Neural cell (in vitro differentiated cells): Measurements from ENCODE around the gene ASMT. TPM values are rescaled to one million over a fixed set of nuclear protein-coding genes. Genes with fewer than 3 reads are reported as not detected.

ENCODE experiments used
- H2AFZ ChIP-seq: fragments of 200-600, 300-800 bp; sonication (generic), shearing (Covaris generic); 2 replicates; pipeline ENCODE4 v1.6.0; 2014; ENCODE audit warnings: low read depth, mild to moderate bottlenecking, antibody characterized with exemption, low read length, moderate library complexity
- H3F3A ChIP-seq: fragments of 200-600 bp; shearing (Covaris generic); 2 replicates; pipeline ENCODE4 v1.6.1; 2016; ENCODE audit warnings: mild to moderate bottlenecking, moderate library complexity, mixed read lengths, antibody characterized with exemption, low read length; ENCODE audit not compliant: insufficient read depth, poor library complexity, severe bottlenecking
- H3K27ac ChIP-seq: fragments of 200-600, 300-800 bp; sonication (generic), shearing (Covaris generic); 2 replicates; pipeline ENCODE4 v1.5.1; 2014; ENCODE audit warnings: mild to moderate bottlenecking, low read length, moderate library complexity
- H3K27me3 ChIP-seq: fragments of 300-800, 200-600 bp; sonication (generic), shearing (Covaris generic); 2 replicates; pipeline ENCODE4 v1.6.0; 2014; ENCODE audit warnings: mild to moderate bottlenecking, low read depth, low read length, moderate library complexity; ENCODE audit not compliant: insufficient read depth
- H3K36me3 ChIP-seq: fragments of 300-800, 200-600 bp; sonication (generic), shearing (Covaris generic); 2 replicates; pipeline ENCODE4 v1.5.1; 2014; ENCODE audit warnings: mild to moderate bottlenecking, antibody characterized with exemption, low read length, moderate library complexity; ENCODE audit not compliant: insufficient read depth
- H3K4me2 ChIP-seq: fragments of 300-800, 200-600 bp; sonication (generic), shearing (Covaris generic); 2 replicates; pipeline ENCODE4 v1.6.0; 2014; ENCODE audit warnings: mild to moderate bottlenecking, low read length
- H3K4me3 ChIP-seq: fragments of 300-800, 200-600 bp; sonication (generic), shearing (Covaris generic); 2 replicates; pipeline ENCODE4 v1.5.1; 2014; ENCODE audit warnings: mild to moderate bottlenecking, low read length, moderate library complexity
- H3K79me2 ChIP-seq: fragments of 200-600 bp; shearing (Covaris generic); replicated peaks from 2 replicates; pipeline ENCODE4 v1.6.0; 2014; ENCODE audit warnings: mild to moderate bottlenecking, low read length, moderate library complexity; ENCODE audit not compliant: insufficient read depth
- H3K9ac ChIP-seq: fragments of 300-800, 200-600 bp; sonication (generic), shearing (Covaris generic); 2 replicates; pipeline ENCODE4 v1.6.1; 2016; ENCODE audit warnings: mild to moderate bottlenecking, low read length, mixed read lengths
- H3K9me2 ChIP-seq: fragments of 200-600 bp; shearing (Covaris generic); 2 replicates; pipeline ENCODE4 v1.6.1; 2016; ENCODE audit warnings: mild to moderate bottlenecking, low read length, mixed read lengths; ENCODE audit not compliant: insufficient read depth
- H3K9me3 ChIP-seq: fragments of 200-600, 300-800 bp; sonication (generic), shearing (Covaris generic); 2 replicates; pipeline ENCODE4 v1.6.1; 2016; ENCODE audit warnings: mild to moderate bottlenecking, mixed run types, low read length, moderate library complexity, mixed read lengths
- H4K20me1 ChIP-seq: fragments of 200-600 bp; shearing (Covaris generic); 2 replicates; pipeline ENCODE4 v1.6.1; 2016; ENCODE audit warnings: mild to moderate bottlenecking, mixed run types; ENCODE audit not compliant: insufficient read depth
- EP300 ChIP-seq: fragments of 450-650 bp; conservative IDR thresholded peaks from 2 replicates; pipeline ENCODE4 v1.6.1; 2014; ENCODE audit warnings: antibody characterized with exemption, mild to moderate bottlenecking, moderate library complexity; ENCODE audit not compliant: poor library complexity, severe bottlenecking
- EZH2 ChIP-seq: fragments of 200-600, 300-800 bp; shearing (Covaris generic), sonication (generic); IDR thresholded peaks from 2 replicates; pipeline ENCODE4 v1.6.1; 2014; ENCODE audit warnings: antibody characterized with exemption, low read length, borderline replicate concordance, mild to moderate bottlenecking; ENCODE audit not compliant: insufficient read depth, poor library complexity, severe bottlenecking
- MXI1 ChIP-seq: fragments of 450-650 bp; conservative IDR thresholded peaks from 2 replicates; pipeline ENCODE4 v1.6.1; 2014; ENCODE audit warnings: antibody characterized with exemption, mild to moderate bottlenecking; ENCODE audit not compliant: poor library complexity, severe bottlenecking
- POLR2AphosphoS5 ChIP-seq: IDR thresholded peaks from 2 replicates; pipeline ENCODE4 v1.6.1; 2012
- RAD21 ChIP-seq: fragments of 450-650 bp; conservative IDR thresholded peaks from 2 replicates; pipeline ENCODE4 v1.6.1; 2014; ENCODE audit warnings: antibody characterized with exemption, mild to moderate bottlenecking, moderate library complexity
- SMC3 ChIP-seq: fragments of 450-650 bp; conservative IDR thresholded peaks from 2 replicates; pipeline ENCODE4 v1.6.1; 2014; ENCODE audit warnings: antibody characterized with exemption, mild to moderate bottlenecking, moderate library complexity; ENCODE audit not compliant: poor library complexity
- TAF1 ChIP-seq: IDR thresholded peaks from 2 replicates; pipeline ENCODE4 v1.6.1; 2012; ENCODE audit warnings: low read depth
- polyA plus RNA-seq: library from polyadenylated mRNA; depleted of rRNA; stranded (reverse); fragments of >200 nt; gene quantifications from 2 replicates; pipeline ENCODE4 v1.2.3, GENCODE V29; 2014
- TF ChIP-seq, protein P1 (sequence below): IDR thresholded peaks from 2 replicates; pipeline ENCODE4 v1.6.1; 2012; ENCODE audit warnings: borderline replicate concordance
- TF ChIP-seq, protein P2 (sequence below): fragments of 450-650 bp; IDR thresholded peaks from 2 replicates; pipeline ENCODE4 v1.5.1; 2014; ENCODE audit warnings: antibody characterized with exemption, mild to moderate bottlenecking, moderate library complexity; ENCODE audit not compliant: poor library complexity, severe bottlenecking

Gene ASMT
- polyA plus RNA-seq, 1 donor from 2014 or later: 1.8 TPM

DNA sequence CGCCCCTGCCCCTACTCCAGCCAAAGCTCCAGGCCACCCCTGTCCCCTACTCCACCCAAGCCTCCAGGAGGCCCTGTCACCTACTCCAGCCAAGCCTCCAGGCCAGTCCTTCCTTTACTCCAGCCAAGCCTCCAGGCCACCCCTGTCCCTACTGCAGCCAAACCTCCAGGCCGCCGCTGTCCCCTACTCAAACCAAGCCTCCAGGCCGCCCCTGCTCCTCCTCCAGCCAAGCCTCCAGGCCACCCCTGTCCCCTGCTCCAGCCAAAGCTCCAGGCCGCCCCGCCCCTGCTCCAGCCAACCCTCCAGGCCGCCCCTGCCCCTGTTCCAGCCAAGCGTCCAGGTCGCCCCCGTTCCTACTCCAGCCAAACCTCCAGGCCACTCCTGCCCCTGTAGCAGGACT lies 5.1 kb upstream of the ASMT start:
- no peaks in the 10 kb centered on the region for H4K20me1 ChIP-seq
- TF ChIP-seq RAD21 (no peak), MXI1 (no peak), SMC3 (no peak), TAF1 (no peak), EP300 (no peak), EZH2 (no peak), POLR2AphosphoS5 (no peak)
- TF ChIP-seq, protein P1, sequence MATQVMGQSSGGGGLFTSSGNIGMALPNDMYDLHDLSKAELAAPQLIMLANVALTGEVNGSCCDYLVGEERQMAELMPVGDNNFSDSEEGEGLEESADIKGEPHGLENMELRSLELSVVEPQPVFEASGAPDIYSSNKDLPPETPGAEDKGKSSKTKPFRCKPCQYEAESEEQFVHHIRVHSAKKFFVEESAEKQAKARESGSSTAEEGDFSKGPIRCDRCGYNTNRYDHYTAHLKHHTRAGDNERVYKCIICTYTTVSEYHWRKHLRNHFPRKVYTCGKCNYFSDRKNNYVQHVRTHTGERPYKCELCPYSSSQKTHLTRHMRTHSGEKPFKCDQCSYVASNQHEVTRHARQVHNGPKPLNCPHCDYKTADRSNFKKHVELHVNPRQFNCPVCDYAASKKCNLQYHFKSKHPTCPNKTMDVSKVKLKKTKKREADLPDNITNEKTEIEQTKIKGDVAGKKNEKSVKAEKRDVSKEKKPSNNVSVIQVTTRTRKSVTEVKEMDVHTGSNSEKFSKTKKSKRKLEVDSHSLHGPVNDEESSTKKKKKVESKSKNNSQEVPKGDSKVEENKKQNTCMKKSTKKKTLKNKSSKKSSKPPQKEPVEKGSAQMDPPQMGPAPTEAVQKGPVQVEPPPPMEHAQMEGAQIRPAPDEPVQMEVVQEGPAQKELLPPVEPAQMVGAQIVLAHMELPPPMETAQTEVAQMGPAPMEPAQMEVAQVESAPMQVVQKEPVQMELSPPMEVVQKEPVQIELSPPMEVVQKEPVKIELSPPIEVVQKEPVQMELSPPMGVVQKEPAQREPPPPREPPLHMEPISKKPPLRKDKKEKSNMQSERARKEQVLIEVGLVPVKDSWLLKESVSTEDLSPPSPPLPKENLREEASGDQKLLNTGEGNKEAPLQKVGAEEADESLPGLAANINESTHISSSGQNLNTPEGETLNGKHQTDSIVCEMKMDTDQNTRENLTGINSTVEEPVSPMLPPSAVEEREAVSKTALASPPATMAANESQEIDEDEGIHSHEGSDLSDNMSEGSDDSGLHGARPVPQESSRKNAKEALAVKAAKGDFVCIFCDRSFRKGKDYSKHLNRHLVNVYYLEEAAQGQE: no peak
- TF ChIP-seq, protein P2, sequence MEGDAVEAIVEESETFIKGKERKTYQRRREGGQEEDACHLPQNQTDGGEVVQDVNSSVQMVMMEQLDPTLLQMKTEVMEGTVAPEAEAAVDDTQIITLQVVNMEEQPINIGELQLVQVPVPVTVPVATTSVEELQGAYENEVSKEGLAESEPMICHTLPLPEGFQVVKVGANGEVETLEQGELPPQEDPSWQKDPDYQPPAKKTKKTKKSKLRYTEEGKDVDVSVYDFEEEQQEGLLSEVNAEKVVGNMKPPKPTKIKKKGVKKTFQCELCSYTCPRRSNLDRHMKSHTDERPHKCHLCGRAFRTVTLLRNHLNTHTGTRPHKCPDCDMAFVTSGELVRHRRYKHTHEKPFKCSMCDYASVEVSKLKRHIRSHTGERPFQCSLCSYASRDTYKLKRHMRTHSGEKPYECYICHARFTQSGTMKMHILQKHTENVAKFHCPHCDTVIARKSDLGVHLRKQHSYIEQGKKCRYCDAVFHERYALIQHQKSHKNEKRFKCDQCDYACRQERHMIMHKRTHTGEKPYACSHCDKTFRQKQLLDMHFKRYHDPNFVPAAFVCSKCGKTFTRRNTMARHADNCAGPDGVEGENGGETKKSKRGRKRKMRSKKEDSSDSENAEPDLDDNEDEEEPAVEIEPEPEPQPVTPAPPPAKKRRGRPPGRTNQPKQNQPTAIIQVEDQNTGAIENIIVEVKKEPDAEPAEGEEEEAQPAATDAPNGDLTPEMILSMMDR: no peak
- H3K4me3 ChIP-seq: no peak overlapping the region
- no peak overlapping the region for H3K4me2 ChIP-seq
- no peaks in the 10 kb centered on the region for H3F3A ChIP-seq
- no peak overlapping the region for H2AFZ ChIP-seq
- no peak overlapping the region for H3K27ac ChIP-seq
- no peaks in the 10 kb centered on the region for H3K27me3 ChIP-seq
- no peaks in the 10 kb centered on the region for H3K36me3 ChIP-seq
- H3K9me3 ChIP-seq: no peaks in the 10 kb centered on the region
- no peaks in the 10 kb centered on the region for H3K79me2 ChIP-seq
- H3K9me2 ChIP-seq: no peaks in the 10 kb centered on the region
- H3K9ac ChIP-seq: no peak overlapping the region

DNA sequence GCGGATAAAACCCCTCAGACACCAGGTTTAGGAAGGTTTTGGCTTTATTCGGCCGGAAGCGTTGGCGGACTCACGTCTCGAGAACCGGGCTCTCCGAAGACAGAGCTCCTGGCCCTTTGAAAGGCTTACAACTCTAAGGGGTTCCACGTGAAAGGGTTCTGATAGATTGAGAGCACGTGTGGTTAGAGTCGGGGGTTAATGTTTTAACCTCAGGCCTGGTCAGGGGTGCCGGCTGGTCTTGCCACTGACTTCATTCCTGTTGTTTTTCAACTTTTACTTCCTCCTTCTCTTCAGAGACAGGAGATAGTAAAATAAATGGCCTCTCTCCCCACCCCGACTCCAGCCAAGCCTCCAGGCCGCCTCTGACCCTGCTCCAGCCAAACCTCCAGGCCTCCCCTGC lies 4.7 kb upstream of the ASMT start:
- Histone ChIP-seq H2AFZ (no peak overlapping the region), H3K9me2 (no peaks in the 10 kb centered on the region), H3K9ac (no peak overlapping the region), H3K27ac (no peak overlapping the region), H3F3A (no peaks in the 10 kb centered on the region), H3K4me2 (no peak overlapping the region), H3K79me2 (no peaks in the 10 kb centered on the region), H3K9me3 (no peaks in the 10 kb centered on the region), H3K27me3 (no peaks in the 10 kb centered on the region), H3K4me3 (no peak overlapping the region), H4K20me1 (no peaks in the 10 kb centered on the region), H3K36me3 (no peaks in the 10 kb centered on the region)
- TF ChIP-seq SMC3 (no peak), MXI1 (no peak), EZH2 (no peak), TAF1 (no peak), RAD21 (no peak), POLR2AphosphoS5 (no peak), EP300 (no peak)
- TF ChIP-seq, protein P2: no peak
- TF ChIP-seq, protein P1: no peak
